Daoy (cell line): Measurements from ENCODE around the gene ACVR1B. TPM values are rescaled to one million over a fixed set of nuclear protein-coding genes. Genes with fewer than 3 reads are reported as not detected.

ENCODE experiments used
- DNase-seq: peaks from one replicate; pipeline ENCODE4 v3.0.0-alpha.2; 2015; ENCODE audit warnings: low read depth
- total RNA-seq: library from RNA; depleted of rRNA; stranded (reverse); fragments of >200 nt; shearing (Covaris generic); gene quantifications from 2 replicates; pipeline ENCODE4 v1.2.3, GENCODE V29; 2014; rRNA removed

The ACVR1B gene
- total RNA-seq, 1 experiment from 2014 or later = 6.3 TPM

DNA sequence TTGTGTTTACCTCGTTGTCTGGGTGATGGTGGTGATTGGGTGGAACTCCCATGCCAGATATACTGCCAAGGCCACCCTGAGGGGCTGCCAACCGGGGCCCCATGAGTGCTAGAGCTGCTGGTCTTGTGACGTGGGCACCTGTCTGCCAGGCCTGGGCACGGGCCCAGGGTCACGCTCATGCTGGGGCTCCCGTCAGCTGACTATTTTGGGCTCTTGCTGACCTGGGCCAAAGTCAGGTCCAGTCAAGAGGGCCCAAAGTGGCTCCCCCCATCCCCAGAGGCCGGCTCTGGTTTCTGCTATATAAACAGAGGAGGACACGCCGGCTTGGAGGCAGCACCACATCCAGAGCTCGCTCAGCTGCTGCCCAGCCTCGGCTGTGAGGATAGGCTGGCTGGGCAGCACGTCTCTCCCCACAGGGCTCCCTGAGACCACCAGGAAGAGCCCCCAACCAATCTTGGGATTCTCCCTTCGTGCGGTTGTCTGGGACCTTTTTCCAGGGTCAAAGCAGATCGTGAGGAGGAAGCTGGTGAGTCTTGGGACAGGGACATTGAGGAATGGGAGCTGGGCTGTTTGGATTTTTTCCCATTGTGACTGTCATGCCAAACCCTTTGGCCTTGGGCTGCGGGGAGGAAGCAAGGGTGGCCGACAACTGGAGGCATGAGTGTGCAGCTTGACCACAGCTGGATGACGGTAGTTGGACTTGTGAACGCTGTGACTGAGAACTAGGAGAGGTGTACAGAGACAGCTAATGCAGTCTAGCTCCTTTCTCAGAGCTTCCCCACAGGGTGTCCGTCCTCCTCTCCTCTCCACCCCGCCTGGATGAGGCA is 92.1 kb downstream of the ACVR1B start:
- DNase-seq = no peak

DNA sequence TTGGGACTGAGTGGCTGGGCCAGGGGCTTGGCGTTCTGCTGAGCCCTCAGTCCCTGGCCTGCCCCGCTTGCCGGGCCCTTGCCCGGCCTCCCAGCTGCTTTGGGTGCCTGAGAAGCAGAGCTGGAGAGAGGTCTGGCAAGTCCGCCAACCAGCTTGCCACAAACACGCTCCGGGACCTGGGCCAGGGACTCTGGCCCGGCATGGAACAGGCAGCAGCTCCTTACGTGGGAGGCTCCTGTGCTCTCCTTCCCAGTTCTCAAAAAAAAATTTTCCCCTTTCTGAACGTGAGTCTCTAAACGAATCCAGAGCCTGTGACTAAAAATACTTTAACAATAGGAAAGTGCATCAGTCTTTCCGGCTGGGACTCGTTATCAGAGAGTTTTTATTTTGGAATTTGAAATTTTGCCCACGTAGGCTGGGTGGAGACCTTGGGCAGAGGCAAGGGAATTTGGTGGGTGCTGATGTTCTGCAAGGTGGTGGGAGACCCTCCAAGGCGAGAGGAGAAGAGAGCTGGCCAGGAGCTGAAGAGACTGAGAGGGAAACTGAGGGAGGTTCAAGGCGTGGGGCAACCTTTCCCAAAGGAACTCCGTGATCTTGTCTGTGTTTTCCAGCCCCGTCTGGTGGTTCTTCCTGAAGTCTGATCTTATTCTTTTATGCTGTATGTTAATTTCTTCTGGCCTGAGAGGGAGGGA is 92.9 kb downstream of the ACVR1B start:
- DNase-seq = peak; percentile 47

DNA sequence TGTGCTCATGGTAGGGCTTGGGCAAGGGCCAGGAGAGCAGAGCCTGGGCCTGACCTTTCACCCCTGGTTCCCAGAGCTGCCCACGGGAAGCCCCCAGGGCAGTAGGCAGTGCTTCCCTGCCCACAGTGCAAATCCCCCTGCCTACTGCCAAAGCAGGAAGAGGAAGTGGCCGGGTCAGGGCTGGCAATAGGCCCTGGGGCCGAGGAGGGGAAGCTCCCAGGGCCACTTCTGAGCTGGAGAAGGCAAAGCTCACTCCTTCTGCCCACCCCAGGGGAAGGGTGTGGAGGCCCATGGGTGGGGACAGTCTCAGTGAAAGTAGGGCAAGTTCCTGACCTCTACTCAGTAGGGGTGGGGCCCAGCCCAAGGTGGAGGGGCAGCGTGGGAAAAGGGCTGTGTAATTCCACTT is 94.3 kb downstream of the ACVR1B start:
- no peak for DNase-seq

Other genes starting within 250 kb of the ACVR1B start
- gene FIGNL2, start 103.0 kb upstream of the ACVR1B start, total RNA-seq = 0.09 TPM in 1 of 2 replicates, not detected in the other
- gene ANKRD33, start 63.6 kb upstream of the ACVR1B start, total RNA-seq = not detected in 2 replicates
- gene ACVRL1, start 44.2 kb upstream of the ACVR1B start, total RNA-seq = 1.7 and 2.9 TPM in 2 replicates
- gene TAMALIN, start 55.2 kb downstream of the ACVR1B start, total RNA-seq = 1.1 and 2.1 TPM in 2 replicates
- 1.1 and 5.1 TPM in 2 replicates for gene NR4A1, start 99.7 kb downstream of the ACVR1B start, total RNA-seq
- gene ATG101, start 118.3 kb downstream of the ACVR1B start, total RNA-seq = 156 and 160 TPM in 2 replicates
- not detected in 2 replicates for gene SMIM41, start 128.0 kb downstream of the ACVR1B start, total RNA-seq
- gene KRT80, start 240.3 kb downstream of the ACVR1B start, total RNA-seq = 4.4 and 5.5 TPM in 2 replicates